ENCODE results near the gene FSTL4.

The FSTL4 gene

DNA sequence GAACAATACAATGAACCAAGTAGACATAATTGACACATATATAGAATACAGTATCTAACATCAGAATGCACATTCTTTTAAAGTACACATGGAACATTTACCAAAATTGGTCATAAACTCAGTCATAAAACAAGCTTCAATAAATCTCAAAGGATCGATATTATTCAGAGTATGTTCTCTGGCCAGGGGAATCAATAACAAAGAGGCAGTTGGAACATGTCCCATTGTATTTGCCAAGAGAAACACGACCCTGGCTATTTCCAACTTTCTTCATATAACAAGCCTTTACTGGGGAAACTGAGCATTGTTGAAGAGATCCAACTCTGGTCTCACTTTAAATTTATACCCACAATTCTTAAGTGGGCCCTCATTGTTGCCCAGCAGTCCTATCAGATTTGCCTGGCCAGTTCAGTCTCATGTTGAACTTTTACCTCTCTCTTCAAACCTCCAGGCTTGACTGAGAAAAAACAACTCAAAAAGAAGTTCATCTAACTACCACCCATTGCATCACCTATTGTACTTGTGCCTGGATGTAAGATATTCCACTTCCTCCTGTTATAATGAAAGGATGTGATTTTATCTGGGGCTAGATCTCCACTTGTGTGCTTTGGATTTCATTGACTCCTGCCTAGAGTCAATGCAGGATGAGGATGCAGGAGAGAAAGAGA, 398.1 kb downstream of the FSTL4 start:
- Histone ChIP-seq H3K4me1 (ENCODE audit: control insufficient read depth in 2 of 2, insufficient read depth in 2 of 2, low read length in 2 of 2) (no peaks in the 10 kb centered on the region), H3K4me3 (ENCODE audit: low read length in 2 of 2) (no peak overlapping the region), H3K9ac (ENCODE audit: low read depth in 1 of 2, low read length in 2 of 2) (no peak overlapping the region), H3K27ac (ENCODE audit: low read depth in 2 of 2, low read length in 2 of 2) (no peak overlapping the region), H3K9me3 (ENCODE audit: control insufficient read depth in 2 of 2, low read length in 2 of 2) (no peaks in the 10 kb centered on the region), H3K36me3 (ENCODE audit: control insufficient read depth in 2 of 2, insufficient read depth in 2 of 2, low read length in 2 of 2) (no peaks in the 10 kb centered on the region), H3K27me3 (ENCODE audit: control insufficient read depth in 2 of 2, insufficient read depth in 2 of 2, low read length in 2 of 2) (no peaks in the 10 kb centered on the region)

DNA sequence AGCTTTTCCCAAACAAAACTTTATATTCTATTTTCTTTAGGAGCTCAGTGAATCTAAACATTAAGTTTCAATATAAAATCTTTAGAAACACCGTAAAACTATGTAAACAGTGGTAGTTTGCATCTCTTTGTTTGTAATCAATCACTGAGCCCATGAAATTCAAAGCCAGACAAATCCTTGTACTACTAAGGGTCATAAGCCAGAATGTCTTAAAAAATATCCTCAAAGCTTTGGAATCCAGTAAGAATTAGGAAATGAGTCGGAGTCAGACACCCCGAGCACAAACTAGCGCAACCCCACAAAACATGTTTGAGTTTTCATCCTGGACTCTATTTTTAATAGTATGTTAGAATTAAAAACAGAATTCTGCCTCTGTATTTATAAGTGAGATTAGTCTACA, 406.7 kb downstream of the FSTL4 start:
- no peak overlapping the region for H3K4me3 ChIP-seq (ENCODE audit: low read length in 2 of 2)
- H3K4me1 ChIP-seq (ENCODE audit: control insufficient read depth in 2 of 2, insufficient read depth in 2 of 2, low read length in 2 of 2), result no peaks in the 10 kb centered on the region
- H3K9ac ChIP-seq (ENCODE audit: low read depth in 1 of 2, low read length in 2 of 2), result no peak overlapping the region
- H3K27ac ChIP-seq (ENCODE audit: low read depth in 2 of 2, low read length in 2 of 2), result no peak overlapping the region
- no peaks in the 10 kb centered on the region for H3K36me3 ChIP-seq (ENCODE audit: control insufficient read depth in 2 of 2, insufficient read depth in 2 of 2, low read length in 2 of 2)
- no peaks in the 10 kb centered on the region for H3K9me3 ChIP-seq (ENCODE audit: control insufficient read depth in 2 of 2, low read length in 2 of 2)
- no peaks in the 10 kb centered on the region for H3K27me3 ChIP-seq (ENCODE audit: control insufficient read depth in 2 of 2, insufficient read depth in 2 of 2, low read length in 2 of 2)

DNA sequence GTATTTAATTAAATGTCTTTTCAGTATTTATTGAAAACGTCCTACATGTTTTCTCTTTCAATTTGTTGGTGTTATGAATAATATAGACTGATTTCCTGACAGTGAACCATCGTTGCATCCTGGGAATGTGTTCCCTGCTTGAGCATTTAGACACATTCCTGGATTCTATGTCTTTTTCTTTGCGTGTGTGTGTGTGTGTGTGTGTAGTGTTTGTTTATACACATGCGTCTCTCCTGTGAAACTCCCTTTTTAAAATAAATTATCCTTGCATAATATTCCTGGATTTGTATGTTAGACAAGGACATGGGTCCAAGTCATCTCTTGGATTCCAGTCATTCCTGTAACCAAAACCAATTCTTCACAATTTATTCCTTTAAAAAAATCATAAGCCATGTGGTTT, 407.1 kb downstream of the FSTL4 start:
- Histone ChIP-seq H3K4me1 (ENCODE audit: control insufficient read depth in 2 of 2, insufficient read depth in 2 of 2, low read length in 2 of 2) (no peaks in the 10 kb centered on the region), H3K27me3 (ENCODE audit: control insufficient read depth in 2 of 2, insufficient read depth in 2 of 2, low read length in 2 of 2) (no peaks in the 10 kb centered on the region), H3K27ac (ENCODE audit: low read depth in 2 of 2, low read length in 2 of 2) (no peak overlapping the region), H3K9me3 (ENCODE audit: control insufficient read depth in 2 of 2, low read length in 2 of 2) (no peaks in the 10 kb centered on the region), H3K36me3 (ENCODE audit: control insufficient read depth in 2 of 2, insufficient read depth in 2 of 2, low read length in 2 of 2) (no peaks in the 10 kb centered on the region), H3K9ac (ENCODE audit: low read depth in 1 of 2, low read length in 2 of 2) (no peak overlapping the region), H3K4me3 (ENCODE audit: low read length in 2 of 2) (no peak overlapping the region)

DNA sequence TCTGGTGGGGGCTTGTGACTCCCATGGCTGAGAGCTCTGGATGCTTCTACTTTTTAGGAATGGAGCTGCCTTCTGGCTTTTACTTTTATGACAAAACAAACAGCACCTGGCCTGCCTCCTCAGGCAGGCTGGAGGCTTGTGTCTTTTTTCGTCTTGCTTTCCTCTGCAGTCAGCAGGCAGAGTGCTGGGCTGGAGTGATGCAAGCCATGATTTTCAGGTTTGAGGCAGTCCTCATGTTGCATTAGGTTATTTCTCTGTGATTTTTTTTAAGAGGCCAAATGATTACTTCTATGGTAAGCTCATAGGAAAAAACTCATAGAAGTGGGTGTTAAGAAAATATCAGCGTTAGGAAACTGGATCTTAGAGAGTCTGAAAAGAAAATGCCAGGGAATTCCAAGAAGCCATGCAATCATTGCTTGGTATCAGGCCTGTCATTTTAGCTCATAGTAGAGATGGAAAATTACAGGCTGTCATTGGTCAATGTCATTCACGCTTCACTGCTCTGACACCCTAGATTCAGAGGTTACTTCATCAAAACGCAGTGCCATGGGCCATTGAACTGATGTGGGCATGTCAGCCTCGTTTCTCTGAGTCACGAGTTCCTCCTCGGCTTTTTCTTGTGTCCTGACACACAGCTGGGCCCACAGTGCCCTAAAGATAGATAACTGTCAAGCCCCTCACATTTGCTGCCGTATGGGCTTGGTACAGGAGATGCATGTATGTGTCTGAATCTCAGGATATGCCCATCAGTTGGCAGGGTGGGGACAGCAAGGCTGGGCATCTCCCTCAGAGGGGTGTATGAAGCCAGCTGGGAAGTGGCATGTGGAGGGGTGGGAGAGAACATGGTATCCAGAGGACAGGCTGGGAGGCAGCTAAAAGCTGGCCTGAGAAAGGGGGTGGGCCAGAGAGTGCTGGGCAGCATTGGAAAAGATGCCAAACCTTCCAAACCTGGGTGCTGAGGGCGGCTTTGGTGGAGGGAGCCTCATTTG, 408.7 kb downstream of the FSTL4 start:
- H3K36me3 ChIP-seq (ENCODE audit: control insufficient read depth in 2 of 2, insufficient read depth in 2 of 2, low read length in 2 of 2), result no peaks in the 10 kb centered on the region
- H3K27me3 ChIP-seq (ENCODE audit: control insufficient read depth in 2 of 2, insufficient read depth in 2 of 2, low read length in 2 of 2), result peaks cover 0 to 3% of the 10 kb centered on the region in 2 donors
- H3K4me1 ChIP-seq (ENCODE audit: control insufficient read depth in 2 of 2, insufficient read depth in 2 of 2, low read length in 2 of 2), result no peaks in the 10 kb centered on the region
- no peaks in the 10 kb centered on the region for H3K9me3 ChIP-seq (ENCODE audit: control insufficient read depth in 2 of 2, low read length in 2 of 2)
- H3K4me3 ChIP-seq (ENCODE audit: low read length in 2 of 2), result no peak overlapping the region
- no peak overlapping the region for H3K27ac ChIP-seq (ENCODE audit: low read depth in 2 of 2, low read length in 2 of 2)
- H3K9ac ChIP-seq (ENCODE audit: low read depth in 1 of 2, low read length in 2 of 2), result no peak overlapping the region

DNA sequence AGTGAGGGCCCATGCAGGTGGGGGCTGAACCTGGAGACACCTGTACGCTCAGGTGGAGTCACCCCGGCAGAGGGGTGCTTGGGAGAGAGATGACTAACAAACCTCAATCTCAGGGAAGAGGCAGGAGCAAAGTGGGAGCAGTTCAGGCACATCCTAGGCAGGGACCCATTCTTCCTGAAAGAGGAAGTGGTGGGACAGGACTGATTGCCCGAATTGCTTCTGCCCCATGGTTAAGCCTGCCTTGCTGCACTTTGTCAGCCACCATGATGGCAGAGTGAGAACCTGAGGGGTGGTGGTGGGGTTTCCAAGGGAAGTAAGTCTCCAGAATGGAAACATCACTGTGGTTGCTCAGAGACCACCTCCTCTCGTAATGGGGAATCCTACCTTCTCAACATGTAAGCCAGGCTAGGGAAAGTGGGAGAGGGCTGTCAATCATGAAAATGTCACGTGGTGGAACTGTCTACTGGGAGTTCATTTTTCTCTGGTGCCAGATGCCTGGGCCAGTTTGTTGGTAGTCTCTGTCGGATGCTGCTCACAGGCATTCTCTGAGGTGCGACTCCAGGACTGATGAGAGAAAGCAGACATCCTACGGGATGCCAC, 410.2 kb downstream of the FSTL4 start:
- H3K9ac ChIP-seq (ENCODE audit: low read depth in 1 of 2, low read length in 2 of 2), result no peak overlapping the region
- no peak overlapping the region for H3K27ac ChIP-seq (ENCODE audit: low read depth in 2 of 2, low read length in 2 of 2)
- H3K36me3 ChIP-seq (ENCODE audit: control insufficient read depth in 2 of 2, insufficient read depth in 2 of 2, low read length in 2 of 2), result no peaks in the 10 kb centered on the region

DNA sequence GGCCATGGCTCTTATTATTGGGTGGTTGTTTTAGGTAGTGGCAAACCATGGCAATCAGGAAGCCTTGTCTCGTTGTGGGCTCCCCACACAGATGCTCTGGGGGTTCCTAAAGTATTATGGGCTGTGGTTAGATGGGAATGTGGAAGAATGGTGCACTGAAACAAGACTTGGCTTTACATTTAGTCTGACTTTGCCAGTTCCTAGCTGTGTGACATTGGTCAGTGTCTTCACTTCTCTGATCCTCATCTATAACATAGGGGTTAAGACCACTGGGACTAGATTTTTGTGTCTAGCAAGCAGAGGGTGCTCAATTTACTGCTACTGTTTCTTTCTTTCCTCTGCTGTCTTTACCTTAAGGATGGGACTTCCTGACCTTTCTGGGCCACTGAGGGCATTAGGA, 411.0 kb downstream of the FSTL4 start:
- Histone ChIP-seq H3K27me3 (ENCODE audit: control insufficient read depth in 2 of 2, insufficient read depth in 2 of 2, low read length in 2 of 2) (peaks cover 0 to 3% of the 10 kb centered on the region in 2 donors), H3K9ac (ENCODE audit: low read depth in 1 of 2, low read length in 2 of 2) (no peak overlapping the region), H3K27ac (ENCODE audit: low read depth in 2 of 2, low read length in 2 of 2) (no peak overlapping the region), H3K9me3 (ENCODE audit: control insufficient read depth in 2 of 2, low read length in 2 of 2) (no peaks in the 10 kb centered on the region), H3K4me3 (ENCODE audit: low read length in 2 of 2) (no peak overlapping the region), H3K4me1 (ENCODE audit: control insufficient read depth in 2 of 2, insufficient read depth in 2 of 2, low read length in 2 of 2) (no peaks in the 10 kb centered on the region), H3K36me3 (ENCODE audit: control insufficient read depth in 2 of 2, insufficient read depth in 2 of 2, low read length in 2 of 2) (no peaks in the 10 kb centered on the region)

More for the DNA sequence above, 410.2 kb downstream of the FSTL4 start:
- Histone ChIP-seq H3K27me3 (ENCODE audit: control insufficient read depth in 2 of 2, insufficient read depth in 2 of 2, low read length in 2 of 2) (peaks cover 0 to 3% of the 10 kb centered on the region in 2 donors), H3K9me3 (ENCODE audit: control insufficient read depth in 2 of 2, low read length in 2 of 2) (no peaks in the 10 kb centered on the region), H3K4me3 (ENCODE audit: low read length in 2 of 2) (no peak overlapping the region), H3K4me1 (ENCODE audit: control insufficient read depth in 2 of 2, insufficient read depth in 2 of 2, low read length in 2 of 2) (no peaks in the 10 kb centered on the region)

DNA sequence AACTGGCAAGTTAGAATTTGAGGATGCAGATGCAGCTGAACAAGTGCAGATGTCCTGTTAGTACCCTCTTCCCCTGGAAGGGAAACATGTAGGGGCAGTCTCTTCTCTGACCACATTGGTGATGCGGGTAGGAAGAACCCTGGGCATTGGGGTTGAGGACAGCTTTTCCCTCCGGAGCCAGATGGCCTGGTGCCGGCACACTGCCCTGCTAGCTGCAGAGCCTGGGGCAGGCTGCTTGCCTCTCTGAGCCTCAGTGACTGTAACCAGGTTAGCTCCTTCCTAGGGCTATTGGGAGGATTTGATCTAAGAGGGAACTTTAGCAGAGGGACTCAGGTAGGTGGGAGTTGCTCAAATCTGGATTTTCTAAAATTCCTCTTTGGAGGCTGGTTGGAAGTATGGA, 412.1 kb downstream of the FSTL4 start:
- Histone ChIP-seq H3K4me3 (ENCODE audit: low read length in 2 of 2) (no peak overlapping the region), H3K9me3 (ENCODE audit: control insufficient read depth in 2 of 2, low read length in 2 of 2) (no peaks in the 10 kb centered on the region), H3K27ac (ENCODE audit: low read depth in 2 of 2, low read length in 2 of 2) (no peak overlapping the region), H3K27me3 (ENCODE audit: control insufficient read depth in 2 of 2, insufficient read depth in 2 of 2, low read length in 2 of 2) (peaks cover 0 to 3% of the 10 kb centered on the region in 2 donors), H3K9ac (ENCODE audit: low read depth in 1 of 2, low read length in 2 of 2) (no peak overlapping the region), H3K4me1 (ENCODE audit: control insufficient read depth in 2 of 2, insufficient read depth in 2 of 2, low read length in 2 of 2) (no peaks in the 10 kb centered on the region), H3K36me3 (ENCODE audit: control insufficient read depth in 2 of 2, insufficient read depth in 2 of 2, low read length in 2 of 2) (no peaks in the 10 kb centered on the region)

DNA sequence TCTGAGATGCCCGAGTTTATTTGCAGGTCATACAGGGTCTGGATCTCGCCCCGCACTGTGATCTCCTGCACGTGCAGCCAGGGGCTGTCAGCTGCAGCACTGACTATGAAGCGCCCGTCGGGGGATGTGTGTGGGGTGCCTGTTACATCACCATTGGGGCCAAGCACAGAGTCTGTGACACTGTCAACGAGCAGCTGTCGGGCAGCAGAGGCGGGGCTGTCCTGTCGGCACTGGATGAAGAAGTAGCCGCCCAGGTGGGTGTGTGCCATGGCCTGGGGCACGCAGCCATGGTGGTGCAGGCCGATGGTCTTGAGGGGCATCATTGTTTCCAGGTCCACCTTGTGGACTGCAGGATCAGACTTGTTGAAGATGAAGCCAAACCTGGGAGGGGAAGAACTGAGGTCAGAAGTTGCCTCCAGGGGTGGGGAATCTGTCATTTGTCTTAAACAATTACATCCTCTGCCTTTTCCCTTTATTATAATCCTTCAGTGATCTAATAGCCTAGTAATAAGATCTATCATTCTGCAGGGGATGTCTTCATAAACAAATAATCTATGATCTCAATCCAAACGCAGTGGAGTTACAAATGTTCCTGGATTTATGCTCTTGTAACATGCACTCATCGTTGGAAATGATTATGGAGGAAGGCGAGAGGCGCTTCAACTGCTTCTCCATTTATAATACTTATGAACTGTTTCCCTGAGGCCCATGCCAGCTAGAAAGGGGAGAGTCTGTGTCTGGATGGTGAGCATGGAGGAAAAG, 412.7 kb downstream of the FSTL4 start:
- Histone ChIP-seq H3K9ac (ENCODE audit: low read depth in 1 of 2, low read length in 2 of 2) (no peak overlapping the region), H3K27me3 (ENCODE audit: control insufficient read depth in 2 of 2, insufficient read depth in 2 of 2, low read length in 2 of 2) (peaks cover 0 to 3% of the 10 kb centered on the region in 2 donors), H3K4me1 (ENCODE audit: control insufficient read depth in 2 of 2, insufficient read depth in 2 of 2, low read length in 2 of 2) (no peaks in the 10 kb centered on the region), H3K4me3 (ENCODE audit: low read length in 2 of 2) (no peak overlapping the region), H3K27ac (ENCODE audit: low read depth in 2 of 2, low read length in 2 of 2) (no peak overlapping the region), H3K9me3 (ENCODE audit: control insufficient read depth in 2 of 2, low read length in 2 of 2) (no peaks in the 10 kb centered on the region), H3K36me3 (ENCODE audit: control insufficient read depth in 2 of 2, insufficient read depth in 2 of 2, low read length in 2 of 2) (no peaks in the 10 kb centered on the region)

DNA sequence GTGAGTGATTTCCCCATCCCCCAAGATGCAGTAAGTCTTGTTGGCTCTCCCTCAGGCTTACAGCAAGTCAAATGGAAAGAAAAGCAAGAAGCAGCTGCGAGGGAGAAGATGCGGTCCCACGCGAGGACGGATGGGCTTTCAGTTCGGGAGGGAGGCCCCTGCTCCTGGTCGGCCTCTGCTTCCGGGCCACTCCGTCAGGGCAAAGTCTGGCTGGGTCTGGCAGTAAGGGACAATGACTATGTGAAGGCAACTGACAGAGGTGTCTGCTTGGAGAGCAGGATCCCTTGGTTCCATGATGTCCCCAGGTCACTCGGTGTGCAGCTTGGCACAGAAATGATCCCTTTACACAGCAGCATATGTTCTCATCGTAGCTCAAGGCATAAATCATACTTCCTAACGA, 413.8 kb downstream of the FSTL4 start:
- H3K9me3 ChIP-seq (ENCODE audit: control insufficient read depth in 2 of 2, low read length in 2 of 2), result no peaks in the 10 kb centered on the region
- H3K36me3 ChIP-seq (ENCODE audit: control insufficient read depth in 2 of 2, insufficient read depth in 2 of 2, low read length in 2 of 2), result no peaks in the 10 kb centered on the region
- no peaks in the 10 kb centered on the region for H3K4me1 ChIP-seq (ENCODE audit: control insufficient read depth in 2 of 2, insufficient read depth in 2 of 2, low read length in 2 of 2)
- H3K27me3 ChIP-seq (ENCODE audit: control insufficient read depth in 2 of 2, insufficient read depth in 2 of 2, low read length in 2 of 2), result peaks cover 0 to 3% of the 10 kb centered on the region in 2 donors
- H3K9ac ChIP-seq (ENCODE audit: low read depth in 1 of 2, low read length in 2 of 2), result no peak overlapping the region
- H3K4me3 ChIP-seq (ENCODE audit: low read length in 2 of 2), result no peak overlapping the region
- no peak overlapping the region for H3K27ac ChIP-seq (ENCODE audit: low read depth in 2 of 2, low read length in 2 of 2)

All from mucosa of rectum (tissue), 2 donors.